Measurements from ENCODE around the gene TMEM150C. TPM values are rescaled to one million over a fixed set of nuclear protein-coding genes. Genes with fewer than 3 reads are reported as not detected.

The TMEM150C gene
- total RNA-seq, 1 experiment from 2014 or later = 0.58 TPM

DNA sequence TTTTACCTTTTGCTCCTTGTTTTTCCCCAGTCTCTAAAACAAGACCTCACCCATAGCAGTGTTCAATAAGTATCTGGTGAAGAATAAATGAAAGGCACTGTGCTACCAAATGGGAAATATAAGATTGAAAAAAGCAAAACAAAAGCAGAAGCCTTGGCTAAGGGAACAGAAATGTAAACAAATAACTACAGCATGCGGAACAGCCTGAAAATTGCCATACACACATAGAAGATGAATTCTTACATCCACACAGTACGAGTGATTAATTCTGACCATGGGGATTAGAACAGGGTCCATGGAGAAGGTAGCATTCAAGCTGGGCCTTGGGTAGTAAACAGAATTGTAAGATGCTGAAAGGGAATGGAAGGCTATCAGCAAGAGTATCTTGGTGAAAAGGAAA is 40.5 kb downstream of the TMEM150C start:
- Histone ChIP-seq H3K4me2 (ENCODE audit: low read length) (no peak overlapping the region), H3K27ac (ENCODE audit: low read length) (no peak overlapping the region), H3K9ac (ENCODE audit: low read length) (no peak overlapping the region), H3K9me3 (ENCODE audit: low read length) (no peaks in the 10 kb centered on the region), H4K20me1 (ENCODE audit: low read length) (no peaks in the 10 kb centered on the region), H3K36me3 (ENCODE audit: low read depth, low read length) (no peaks in the 10 kb centered on the region), H3K4me1 (ENCODE audit: insufficient read depth, low read length) (peaks cover 12% of the 10 kb centered on the region), H2AFZ (ENCODE audit: low read length) (no peak overlapping the region), H3K9me2 (replicated peaks; ENCODE audit: low read length) (no peaks in the 10 kb centered on the region), H3K4me3 (ENCODE audit: low read length) (no peak overlapping the region), H3K79me2 (ENCODE audit: low read length) (no peaks in the 10 kb centered on the region), H3K27me3 (ENCODE audit: low read length) (no peaks in the 10 kb centered on the region), H3F3A (ENCODE audit: low read length, unreplicated experiment) (no peaks in the 10 kb centered on the region)
- no TSS peak for BruUV-seq (replicated peaks)
- intact Hi-C loops (cut with micrococcal nuclease) = no loop called here
- TF ChIP-seq EZH2phosphoT487 (IDR thresholded peaks at IDR 0.05; ENCODE audit: borderline replicate concordance, low read length) (no peak), EZH2 (IDR thresholded peaks at IDR 0.05; ENCODE audit: low read length, unreplicated experiment) (no peak)
- TF ChIP-seq, protein P1, sequence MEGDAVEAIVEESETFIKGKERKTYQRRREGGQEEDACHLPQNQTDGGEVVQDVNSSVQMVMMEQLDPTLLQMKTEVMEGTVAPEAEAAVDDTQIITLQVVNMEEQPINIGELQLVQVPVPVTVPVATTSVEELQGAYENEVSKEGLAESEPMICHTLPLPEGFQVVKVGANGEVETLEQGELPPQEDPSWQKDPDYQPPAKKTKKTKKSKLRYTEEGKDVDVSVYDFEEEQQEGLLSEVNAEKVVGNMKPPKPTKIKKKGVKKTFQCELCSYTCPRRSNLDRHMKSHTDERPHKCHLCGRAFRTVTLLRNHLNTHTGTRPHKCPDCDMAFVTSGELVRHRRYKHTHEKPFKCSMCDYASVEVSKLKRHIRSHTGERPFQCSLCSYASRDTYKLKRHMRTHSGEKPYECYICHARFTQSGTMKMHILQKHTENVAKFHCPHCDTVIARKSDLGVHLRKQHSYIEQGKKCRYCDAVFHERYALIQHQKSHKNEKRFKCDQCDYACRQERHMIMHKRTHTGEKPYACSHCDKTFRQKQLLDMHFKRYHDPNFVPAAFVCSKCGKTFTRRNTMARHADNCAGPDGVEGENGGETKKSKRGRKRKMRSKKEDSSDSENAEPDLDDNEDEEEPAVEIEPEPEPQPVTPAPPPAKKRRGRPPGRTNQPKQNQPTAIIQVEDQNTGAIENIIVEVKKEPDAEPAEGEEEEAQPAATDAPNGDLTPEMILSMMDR (conservative IDR thresholded peaks at IDR 0.05; ENCODE audit: low read depth, low read length) = no peak
- ChIA-PET CTCF (no interaction called here), POLR2A (ENCODE audit: unreplicated experiment) (no interaction called here)
- ATAC-seq = no peak
- no peak for DNase-seq

DNA sequence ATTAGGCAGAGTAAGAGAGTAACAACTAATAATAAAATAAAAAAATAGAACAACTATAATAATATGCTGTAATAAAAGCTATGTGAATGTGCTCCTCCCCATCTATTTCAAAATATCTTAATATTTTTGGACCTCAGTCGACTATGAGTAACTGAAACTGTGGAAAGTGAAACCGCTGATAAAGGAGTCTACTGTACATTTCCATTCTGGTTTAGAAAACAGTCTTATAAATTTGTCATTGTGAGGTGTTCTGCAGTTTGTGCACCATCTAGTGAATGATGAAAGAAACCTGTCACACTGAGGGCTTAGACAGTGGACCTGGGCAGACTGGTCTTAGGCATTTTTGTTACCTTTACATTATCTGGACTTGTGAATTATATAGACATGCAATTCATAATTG is 42.0 kb downstream of the TMEM150C start:
- Histone ChIP-seq H3K27me3 (ENCODE audit: low read length) (no peaks in the 10 kb centered on the region), H2AFZ (ENCODE audit: low read length) (no peak overlapping the region), H3K9me3 (ENCODE audit: low read length) (no peaks in the 10 kb centered on the region), H3K79me2 (ENCODE audit: low read length) (no peaks in the 10 kb centered on the region), H3K27ac (ENCODE audit: low read length) (no peak overlapping the region), H3K36me3 (ENCODE audit: low read depth, low read length) (no peaks in the 10 kb centered on the region), H4K20me1 (ENCODE audit: low read length) (no peaks in the 10 kb centered on the region), H3K9me2 (replicated peaks; ENCODE audit: low read length) (no peaks in the 10 kb centered on the region), H3K4me3 (ENCODE audit: low read length) (no peak overlapping the region), H3K4me2 (ENCODE audit: low read length) (no peak overlapping the region), H3K4me1 (ENCODE audit: insufficient read depth, low read length) (peaks cover 12% of the 10 kb centered on the region), H3K9ac (ENCODE audit: low read length) (no peak overlapping the region), H3F3A (ENCODE audit: low read length, unreplicated experiment) (no peaks in the 10 kb centered on the region)
- TF ChIP-seq EZH2phosphoT487 (IDR thresholded peaks at IDR 0.05; ENCODE audit: borderline replicate concordance, low read length) (no peak), EZH2 (IDR thresholded peaks at IDR 0.05; ENCODE audit: low read length, unreplicated experiment) (no peak)
- TF ChIP-seq, protein P1 (conservative IDR thresholded peaks at IDR 0.05; ENCODE audit: low read depth, low read length) = no peak
- no peak for DNase-seq
- intact Hi-C loops (cut with micrococcal nuclease) = no loop called here
- ATAC-seq = no peak
- ChIA-PET POLR2A (ENCODE audit: unreplicated experiment) (no interaction called here), CTCF (no interaction called here)
- BruUV-seq (replicated peaks) = no TSS peak

DNA sequence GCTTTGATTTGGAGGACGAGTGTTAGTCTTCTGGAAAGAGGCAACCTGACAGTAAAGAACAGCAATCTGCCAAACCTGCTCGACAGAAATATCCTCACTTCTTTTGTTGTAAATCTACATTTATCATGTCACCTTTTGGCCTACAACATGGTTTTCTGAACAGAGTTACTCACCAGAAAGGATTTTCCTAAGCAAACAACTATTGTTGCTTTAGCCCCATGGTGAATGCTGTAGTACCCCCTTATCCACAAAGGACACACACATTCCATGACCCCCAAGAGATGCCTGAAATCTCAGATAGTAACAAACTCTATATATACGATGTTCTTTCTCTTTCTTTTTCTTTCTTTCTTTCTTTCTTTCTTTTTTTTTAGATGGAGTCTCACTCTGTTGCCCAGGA is 42.7 kb downstream of the TMEM150C start:
- Histone ChIP-seq H2AFZ (ENCODE audit: low read length) (no peak overlapping the region), H3K9ac (ENCODE audit: low read length) (no peak overlapping the region), H3K4me1 (ENCODE audit: insufficient read depth, low read length) (peaks cover 12% of the 10 kb centered on the region), H3K9me3 (ENCODE audit: low read length) (no peaks in the 10 kb centered on the region), H3K27me3 (ENCODE audit: low read length) (no peaks in the 10 kb centered on the region), H4K20me1 (ENCODE audit: low read length) (no peaks in the 10 kb centered on the region), H3K36me3 (ENCODE audit: low read depth, low read length) (no peaks in the 10 kb centered on the region), H3F3A (ENCODE audit: low read length, unreplicated experiment) (no peaks in the 10 kb centered on the region), H3K9me2 (replicated peaks; ENCODE audit: low read length) (no peaks in the 10 kb centered on the region), H3K4me2 (ENCODE audit: low read length) (no peak overlapping the region), H3K4me3 (ENCODE audit: low read length) (no peak overlapping the region), H3K27ac (ENCODE audit: low read length) (no peak overlapping the region), H3K79me2 (ENCODE audit: low read length) (no peaks in the 10 kb centered on the region)
- intact Hi-C loops (cut with micrococcal nuclease) = no loop called here
- CTCF ChIA-PET = no interaction called here
- no TSS peak for BruUV-seq (replicated peaks)
- TF ChIP-seq EZH2phosphoT487 (IDR thresholded peaks at IDR 0.05; ENCODE audit: borderline replicate concordance, low read length) = no peak
- TF ChIP-seq, protein P1 (conservative IDR thresholded peaks at IDR 0.05; ENCODE audit: low read depth, low read length) = no peak
- no peak for TF ChIP-seq EZH2 (IDR thresholded peaks at IDR 0.05; ENCODE audit: low read length, unreplicated experiment)
- DNase-seq (peak; percentile 48), ATAC-seq (no peak)
- POLR2A ChIA-PET (ENCODE audit: unreplicated experiment) = no interaction called here

Measured in PC-3 (cell line).